Naive B cell (primary cell): Measurements from ENCODE around the gene LCA5L. TPM values are rescaled to one million over a fixed set of nuclear protein-coding genes. Genes with fewer than 3 reads are reported as not detected.

ENCODE experiments used
- polyA plus RNA-seq, 6 donors: library from polyadenylated mRNA; unstranded; fragments of 300-500 nt; fragmentation: Illumina TruSeq; gene quantifications; one replicate each; pipeline ENCODE4 v1.2.3, GENCODE V29; 2021; ENCODE audit warnings: low read depth in 6 of 6

Gene LCA5L
- polyA plus RNA-seq, 6 donors from 2014 or later = not detected

Other genes starting within 250 kb of the LCA5L start
- 10 to 100 TPM; 31.1 to 49.8 (median 44.1) TPM for gene BRWD1, start 132.1 kb downstream of the LCA5L start, polyA plus RNA-seq
- gene HMGN1, start 96.7 kb downstream of the LCA5L start, polyA plus RNA-seq = 100 to 1,000 TPM; 259 to 458 (median 306) TPM
- gene SH3BGR, start 6.2 kb upstream of the LCA5L start, polyA plus RNA-seq = 1 to 10 TPM in 3 of 6 donors, under 1 TPM in 1, not detected in 2; 0.86 to 2.5 (median 1.6) TPM
- gene B3GALT5, start 167.2 kb upstream of the LCA5L start, polyA plus RNA-seq = not detected